T-helper 22 cell (primary cell): ENCODE data around the gene NSG1.

ENCODE experiments used
- DNase-seq: peaks from one replicate; pipeline ENCODE4 v3.0.0-alpha.2; 2020; ENCODE audit warnings: low read depth

Gene NSG1

DNA sequence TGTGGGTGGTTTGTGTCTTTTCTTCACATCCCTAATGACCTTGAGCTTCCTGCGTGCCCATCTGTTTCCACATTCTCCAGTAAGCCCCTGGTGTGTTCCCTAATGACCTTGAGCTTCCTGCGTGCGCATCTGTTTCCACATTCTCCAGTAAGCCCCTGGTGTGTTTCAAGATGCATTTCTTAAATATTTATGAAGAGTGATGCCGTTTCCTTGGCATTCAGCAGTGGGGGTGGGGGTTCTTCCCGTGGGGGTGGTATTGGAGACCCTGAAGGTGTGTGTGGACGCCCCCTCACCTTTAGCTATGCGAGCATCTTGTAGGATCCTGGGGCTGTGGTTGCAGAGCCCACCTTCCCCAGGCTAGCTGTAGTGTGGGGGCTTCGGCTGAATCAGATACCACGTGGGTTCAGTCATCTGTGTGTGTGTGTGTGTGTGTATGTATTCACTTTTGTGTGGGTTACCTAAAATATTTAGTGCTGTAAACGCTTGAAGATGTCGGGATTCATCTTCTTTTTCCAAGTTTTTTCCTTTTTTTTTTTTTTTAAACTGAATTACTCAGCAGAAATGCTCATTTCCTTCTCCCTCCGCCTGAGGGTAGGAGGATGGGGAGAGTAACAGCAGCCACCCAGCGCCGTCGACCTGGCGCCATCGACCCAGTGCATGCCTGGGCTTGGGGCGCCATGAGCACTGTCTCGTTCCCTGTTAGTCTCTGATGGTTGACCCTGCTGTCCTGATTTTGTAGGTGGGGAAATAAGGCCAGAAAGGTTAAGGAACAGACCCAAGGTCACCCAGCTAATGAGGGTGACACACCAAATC is 9.9 kb downstream of the NSG1 start:
- no peak for DNase-seq

DNA sequence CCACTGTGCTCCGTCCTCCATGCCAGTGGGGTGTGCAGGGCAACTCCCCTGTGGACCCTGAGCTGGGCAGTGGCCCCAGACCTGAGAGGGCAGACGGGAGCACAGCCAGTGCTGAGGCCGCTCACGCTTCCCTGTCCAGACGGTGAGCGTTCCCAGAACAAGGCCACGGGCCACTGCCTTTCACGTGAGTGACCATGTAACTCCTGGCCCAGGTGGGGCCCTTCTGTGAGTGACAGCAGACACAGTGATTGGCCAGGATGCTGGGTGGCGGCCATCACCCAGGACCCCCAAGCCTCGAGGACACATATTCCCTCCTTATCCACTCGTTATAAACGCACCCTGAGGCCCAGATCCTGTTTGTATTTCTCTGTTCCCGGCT is 10.5 kb downstream of the NSG1 start:
- no peak for DNase-seq

DNA sequence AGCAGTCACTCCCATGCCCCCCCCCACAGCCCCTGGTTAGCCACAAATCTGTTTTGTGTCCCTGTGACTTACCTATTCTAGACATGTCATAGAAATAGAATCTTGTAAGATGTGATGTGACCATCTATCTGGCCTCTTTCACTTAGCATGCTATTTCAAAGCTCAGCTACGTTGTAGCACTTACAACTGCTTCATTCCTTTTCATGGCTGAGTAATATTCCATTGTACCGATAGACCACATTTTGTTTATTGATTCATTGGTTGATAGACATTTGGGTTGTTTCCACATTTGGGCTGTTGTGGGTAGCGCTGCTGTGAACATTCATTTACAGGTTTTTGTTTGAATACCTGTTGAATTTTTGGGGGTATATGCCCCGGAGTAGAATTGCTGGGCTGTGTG is 11.5 kb downstream of the NSG1 start:
- DNase-seq, result no peak

- DNase-seq, result no peak
Measured at GRCh38 chr4:4401036-4401435, 14.1 kb downstream of the NSG1 start.

GRCh38 chr4:4402966-4403365 is 16.1 kb downstream of the NSG1 start:
- DNase-seq, result no peak

GRCh38 chr4:4405358-4405962 is 18.6 kb downstream of the NSG1 start:
- DNase-seq, result no peak

GRCh38 chr4:4406455-4407298 is 19.8 kb downstream of the NSG1 start:
- no peak for DNase-seq

DNA sequence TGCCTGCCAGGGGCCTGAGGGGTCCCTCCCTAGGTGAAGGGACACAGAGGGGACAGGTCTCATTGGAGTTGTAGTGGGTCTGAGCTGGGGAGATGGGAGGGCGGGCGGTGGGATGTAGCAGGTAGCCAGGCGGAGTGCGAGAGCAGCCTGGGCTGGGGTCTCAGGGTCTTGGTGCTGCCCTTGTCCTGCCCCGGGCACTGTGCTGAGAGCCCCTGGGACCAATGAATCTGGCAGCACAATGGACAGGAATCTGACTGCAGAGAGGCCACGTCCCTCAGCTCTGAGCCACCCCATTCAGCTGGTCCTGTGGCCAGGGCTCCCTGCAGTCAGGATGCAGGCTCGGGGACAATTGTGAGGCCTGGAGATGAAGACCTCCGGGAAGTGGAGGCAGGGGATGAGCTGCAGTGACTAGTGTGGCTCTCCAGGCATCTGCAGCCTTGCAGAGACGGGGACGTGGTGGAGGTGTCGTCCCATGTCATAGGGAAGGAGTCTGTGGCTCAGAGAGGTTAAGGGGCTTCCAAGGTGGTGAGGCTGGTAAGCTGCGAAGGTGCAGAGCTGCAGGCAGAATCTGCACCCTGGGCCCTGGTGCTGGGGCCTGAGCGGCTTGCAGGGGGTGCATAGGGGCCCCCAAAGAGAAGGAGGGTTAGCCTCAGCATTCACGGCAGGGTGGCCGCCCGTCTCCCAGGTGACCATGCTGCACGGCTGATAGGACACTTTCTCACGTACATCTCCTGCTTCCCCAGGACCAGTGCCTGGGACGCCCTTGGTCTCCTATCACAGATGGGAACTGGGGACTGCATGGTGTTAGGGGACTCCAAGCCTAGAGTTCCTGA is 20.6 kb downstream of the NSG1 start:
- DNase-seq, result no peak

- DNase-seq, result no peak
Measured at GRCh38 chr4:4408132-4408523, 21.2 kb downstream of the NSG1 start.

GRCh38 chr4:4408576-4409335 is 21.9 kb downstream of the NSG1 start:
- DNase-seq, result no peak

- no peak for DNase-seq
Measured at GRCh38 chr4:4409416-4410115, 22.7 kb downstream of the NSG1 start.

GRCh38 chr4:4410271-4410670 is 23.4 kb downstream of the NSG1 start:
- DNase-seq, result no peak

DNA sequence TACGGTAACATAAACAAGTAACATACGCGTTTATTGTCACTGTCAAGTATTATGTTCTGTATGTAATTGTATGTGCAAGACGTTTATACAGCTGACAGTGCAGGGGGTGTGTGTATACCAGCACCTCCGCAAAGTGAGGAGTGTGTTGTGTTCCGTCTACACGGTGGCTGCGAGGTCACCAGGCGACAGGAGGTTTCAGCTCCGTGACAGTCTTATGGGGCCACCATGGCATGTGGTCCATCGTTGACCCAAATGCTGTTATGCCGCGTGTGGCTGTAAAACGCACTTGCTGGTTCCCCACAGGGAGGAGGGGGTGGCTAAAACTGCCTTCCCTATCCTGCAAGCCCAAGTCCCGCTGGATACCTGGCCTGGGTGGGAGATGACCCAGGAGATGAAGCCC is 25.0 kb downstream of the NSG1 start:
- DNase-seq, result no peak

- DNase-seq, result no peak
Measured at GRCh38 chr4:4412641-4413372, 25.9 kb downstream of the NSG1 start.

GRCh38 chr4:4413373-4413725 is 26.4 kb downstream of the NSG1 start:
- DNase-seq, result no peak

GRCh38 chr4:4413806-4414205 is 26.9 kb downstream of the NSG1 start:
- no peak for DNase-seq

GRCh38 chr4:4415107-4415805 is 28.4 kb downstream of the NSG1 start:
- DNase-seq, result no peak

DNA sequence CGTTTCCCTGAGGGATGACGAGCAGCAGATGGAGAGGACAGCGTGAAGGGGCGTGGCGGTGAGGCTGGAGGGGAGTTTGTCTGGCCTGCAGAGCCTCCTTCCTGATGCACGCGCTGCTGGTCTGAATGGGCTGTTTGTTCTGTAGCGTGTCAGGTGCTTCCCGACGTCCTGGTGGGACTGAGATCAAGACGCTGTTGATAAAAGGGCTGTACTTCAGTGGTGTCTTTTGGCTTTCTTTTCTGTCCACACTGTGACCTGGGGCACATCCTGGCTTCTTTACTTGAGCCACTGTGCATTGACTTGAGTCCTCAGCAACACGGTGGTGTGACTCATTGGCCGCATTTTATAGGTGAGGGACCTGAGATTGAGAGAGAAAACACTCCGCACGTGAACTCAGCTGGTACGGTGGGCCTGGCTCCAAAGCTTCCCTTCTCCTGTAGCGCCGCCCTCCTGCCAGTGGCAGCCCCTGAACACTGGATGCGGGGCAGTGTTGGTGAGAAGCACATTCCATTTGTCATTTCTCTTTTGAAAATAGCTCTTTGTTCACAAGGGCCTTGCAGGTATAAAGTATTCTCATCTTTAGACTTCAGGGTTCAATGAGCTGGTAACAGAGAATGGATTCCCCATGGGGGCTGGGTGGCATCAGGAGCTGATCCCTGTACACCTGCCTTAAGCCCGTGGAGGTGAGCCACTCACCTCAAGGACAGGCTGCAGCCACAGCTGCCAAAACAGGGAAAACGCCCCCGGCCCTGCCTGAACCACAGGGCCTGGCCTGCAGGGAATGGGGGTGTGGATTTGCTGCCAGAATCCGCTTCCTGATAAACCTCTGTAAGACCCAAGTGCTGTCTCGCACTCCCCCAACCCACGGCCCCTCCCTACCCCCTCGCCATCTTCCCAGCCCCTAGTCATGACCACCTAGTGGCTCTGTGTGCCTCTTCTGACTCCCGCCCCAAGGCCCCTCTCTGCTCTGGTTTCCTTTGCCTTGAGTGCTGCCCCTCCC is 29.2 kb downstream of the NSG1 start:
- no peak for DNase-seq
